Lower leg skin (tissue), 4 donors: Measurements from ENCODE around the gene ZNF22. TPM values are rescaled to one million over a fixed set of nuclear protein-coding genes. Genes with fewer than 3 reads are reported as not detected.
A peak's percentile ranks its signal among the peaks of the same experiment; 100 is the strongest.

Source experiments
- DNase-seq, 2 donors: peaks; one replicate each; pipeline ENCODE4 v3.0.0-alpha.2; 2019; ENCODE audit warnings: low spot score in 2 of 2
- H3K4me3 ChIP-seq: fragments of 200-600 bp; sonication (generic); 2 replicates; pipeline ENCODE4 v1.5.1; 2017; ENCODE audit warnings: mild to moderate bottlenecking, low read depth; ENCODE audit not compliant: poor library complexity, severe bottlenecking
- POLR2A ChIP-seq, 2 donors: fragments of 450-650 bp; IDR thresholded peaks; one replicate each; pipeline ENCODE4 v1.6.1; 2016 to 2017; ENCODE audit warnings: antibody characterized with exemption in 2 of 2, mild to moderate bottlenecking in 1 of 2, moderate library complexity in 1 of 2
- WGBS, 2 donors: methylation state at CpG; one replicate each; pipeline ENCODE4 v1.1.5; 2018; 5-methylcytosine and 5-hydroxymethylcytosine counted together
- intact Hi-C: fragments of 100-400 bp; cut with DNase I; formaldehyde crosslinking; loops from one replicate; pipeline ENCODE4 v1.15.0; 2023; ENCODE audit warnings: low total_unique reads
- total RNA-seq, 4 donors: library from RNA; depleted of rRNA; stranded (reverse); fragments of >200 nt; gene quantifications; one replicate each; pipeline ENCODE4 v1.1.0, GENCODE V29; 2016
- TF ChIP-seq, protein P1 (sequence below), 3 donors: fragments of 450-650 bp; IDR thresholded peaks; one replicate each; pipeline ENCODE4 v1.5.1; 2016; ENCODE audit warnings: antibody characterized with exemption in 3 of 3, mild to moderate bottlenecking in 3 of 3, moderate library complexity in 2 of 3

The ZNF22 gene
- total RNA-seq, 4 donors from 2014 or later: 6.7 to 14.1 (median 9.4) TPM

DNA sequence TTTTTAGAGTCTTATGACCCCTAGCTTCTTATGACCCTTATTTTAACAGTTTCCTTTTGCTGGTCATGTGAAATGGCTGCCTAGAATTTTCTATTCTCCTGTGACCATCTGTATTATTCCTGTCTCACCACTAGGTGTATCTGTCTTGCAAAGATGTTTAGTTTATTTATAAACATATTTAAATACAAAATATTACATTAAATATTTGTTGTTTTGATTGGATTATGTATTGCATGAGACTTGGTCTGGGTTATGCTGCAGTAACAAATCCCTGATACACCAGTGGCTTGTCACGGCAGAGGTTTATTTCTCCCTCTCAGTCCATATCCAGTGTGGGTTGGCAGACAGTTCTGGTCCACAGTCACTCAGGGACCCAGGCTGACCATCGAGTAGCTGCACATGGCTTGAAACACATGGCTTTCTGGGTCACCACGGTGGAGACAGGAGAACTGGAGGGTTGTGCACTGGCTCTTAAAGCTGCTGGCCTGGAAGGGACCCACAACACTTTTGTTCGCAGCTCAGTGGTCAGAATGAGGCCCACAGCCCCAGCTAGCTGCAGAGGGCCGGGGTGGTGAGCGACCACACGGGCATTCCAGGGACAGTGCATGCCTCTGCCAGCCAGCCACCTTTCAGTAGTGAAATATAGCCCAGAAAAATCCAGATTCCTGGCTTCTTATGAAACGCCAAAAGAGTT, 33.8 kb upstream of the ZNF22 start:
- no peak overlapping the region for H3K4me3 ChIP-seq
- DNase-seq: peak in 1 of 2 donors; percentile 78
- intact Hi-C loops: no loop called here
- 84 to 93% methylated on average over 8 of the region's 8 CpGs for WGBS, 2 donors
- TF ChIP-seq POLR2A (IDR thresholded peaks at IDR 0.05): no peak
- TF ChIP-seq, protein P1, sequence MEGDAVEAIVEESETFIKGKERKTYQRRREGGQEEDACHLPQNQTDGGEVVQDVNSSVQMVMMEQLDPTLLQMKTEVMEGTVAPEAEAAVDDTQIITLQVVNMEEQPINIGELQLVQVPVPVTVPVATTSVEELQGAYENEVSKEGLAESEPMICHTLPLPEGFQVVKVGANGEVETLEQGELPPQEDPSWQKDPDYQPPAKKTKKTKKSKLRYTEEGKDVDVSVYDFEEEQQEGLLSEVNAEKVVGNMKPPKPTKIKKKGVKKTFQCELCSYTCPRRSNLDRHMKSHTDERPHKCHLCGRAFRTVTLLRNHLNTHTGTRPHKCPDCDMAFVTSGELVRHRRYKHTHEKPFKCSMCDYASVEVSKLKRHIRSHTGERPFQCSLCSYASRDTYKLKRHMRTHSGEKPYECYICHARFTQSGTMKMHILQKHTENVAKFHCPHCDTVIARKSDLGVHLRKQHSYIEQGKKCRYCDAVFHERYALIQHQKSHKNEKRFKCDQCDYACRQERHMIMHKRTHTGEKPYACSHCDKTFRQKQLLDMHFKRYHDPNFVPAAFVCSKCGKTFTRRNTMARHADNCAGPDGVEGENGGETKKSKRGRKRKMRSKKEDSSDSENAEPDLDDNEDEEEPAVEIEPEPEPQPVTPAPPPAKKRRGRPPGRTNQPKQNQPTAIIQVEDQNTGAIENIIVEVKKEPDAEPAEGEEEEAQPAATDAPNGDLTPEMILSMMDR (IDR thresholded peaks at IDR 0.05): no peak

DNA sequence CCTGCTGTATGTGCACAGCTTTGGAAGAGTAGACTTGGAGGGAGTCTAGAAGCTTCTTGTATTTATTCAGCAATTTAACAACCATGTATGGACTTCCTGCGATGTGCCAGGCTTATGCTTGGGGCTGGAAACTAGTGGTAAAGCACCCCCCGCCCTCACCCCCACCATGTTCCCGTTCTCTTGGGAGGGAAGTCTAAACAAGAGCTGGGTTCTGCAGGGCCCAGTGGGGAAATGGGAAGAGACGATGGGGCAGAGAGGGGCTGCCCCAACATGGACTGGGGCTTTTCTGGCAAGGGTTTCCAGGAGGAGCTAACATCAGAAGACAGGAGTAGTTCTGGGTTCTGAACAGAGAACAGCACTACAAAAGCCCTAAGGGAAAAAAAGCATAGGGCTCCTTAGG, 33.1 kb upstream of the ZNF22 start:
- 78 to 80% methylated on average over 4 of the region's 4 CpGs for WGBS, 2 donors
- intact Hi-C loops: no loop called here
- no peak overlapping the region for H3K4me3 ChIP-seq
- TF ChIP-seq POLR2A (IDR thresholded peaks at IDR 0.05): no peak
- TF ChIP-seq, protein P1 (IDR thresholded peaks at IDR 0.05): no peak
- DNase-seq: peak in 1 of 2 donors; percentile 84

DNA sequence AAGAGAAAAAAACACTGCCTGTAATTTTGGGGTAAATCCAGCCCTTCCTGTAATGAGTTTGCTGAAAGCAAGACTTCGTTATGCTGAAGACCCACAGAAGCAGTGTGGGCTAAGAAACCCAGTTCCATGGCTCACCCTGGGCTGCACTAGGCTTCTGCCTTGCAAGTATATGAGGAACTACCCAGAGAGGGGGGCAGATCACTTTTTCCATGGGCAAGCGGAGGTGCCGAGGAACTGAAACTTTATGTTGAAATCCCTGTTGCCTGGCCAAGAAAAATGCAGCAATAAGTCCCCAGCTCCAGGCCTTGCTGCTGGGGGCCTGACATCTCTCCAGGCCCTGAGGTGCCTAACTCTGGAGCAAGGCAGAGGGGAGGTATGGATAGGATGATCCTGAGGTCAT, 32.6 kb upstream of the ZNF22 start:
- 45 to 48% methylated on average over 3 of the region's 3 CpGs for WGBS, 2 donors
- TF ChIP-seq, protein P1 (IDR thresholded peaks at IDR 0.05): no peak
- TF ChIP-seq POLR2A (IDR thresholded peaks at IDR 0.05): no peak
- intact Hi-C loops: no loop called here
- DNase-seq: peak in 1 of 2 donors; percentile 91
- no peak overlapping the region for H3K4me3 ChIP-seq

DNA sequence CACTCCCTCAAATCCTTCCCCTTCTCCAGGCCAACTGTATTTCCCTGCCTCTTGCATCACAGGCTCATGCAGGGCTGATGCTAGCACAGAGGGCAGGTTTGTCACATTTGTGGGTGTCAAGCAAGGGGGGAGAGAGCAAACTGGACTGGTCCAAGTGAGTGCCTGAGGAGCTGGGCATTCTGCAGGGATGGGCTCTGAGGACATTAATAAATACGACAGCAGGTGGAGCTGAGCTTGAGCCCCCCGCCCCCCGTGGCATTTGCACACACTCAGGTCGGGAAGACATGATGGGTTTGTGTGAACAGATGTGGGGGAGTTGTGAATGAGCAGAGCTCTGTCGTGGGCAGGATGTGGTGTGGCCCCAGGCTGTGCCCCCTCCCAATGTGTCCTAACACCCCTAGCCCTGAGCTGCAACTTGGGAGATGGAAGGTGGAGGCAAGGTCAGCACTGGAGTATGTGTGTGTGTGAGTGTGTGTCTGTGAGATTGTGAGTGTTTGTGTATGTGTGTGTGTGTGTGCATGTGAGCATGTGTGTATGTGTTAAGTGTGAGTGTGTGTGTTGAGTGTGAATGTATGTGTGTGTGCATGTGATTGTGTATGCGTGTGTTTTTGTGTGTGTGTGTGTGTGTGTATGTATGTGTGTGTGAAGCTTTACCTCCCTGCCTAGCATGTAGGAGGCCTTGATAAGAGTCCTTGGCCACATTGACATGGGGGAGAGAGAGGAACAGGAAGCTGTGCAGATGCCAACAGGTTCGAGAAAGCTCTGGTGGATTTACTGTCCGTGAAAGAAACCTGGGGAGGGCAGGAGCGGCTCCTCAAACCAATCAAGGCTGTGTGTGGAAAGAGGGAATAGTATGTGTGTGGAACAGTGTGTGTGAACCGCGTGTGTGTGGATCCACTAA, 32.0 kb upstream of the ZNF22 start:
- peak in 1 of 2 donors; percentile 76 for DNase-seq
- TF ChIP-seq, protein P1 (IDR thresholded peaks at IDR 0.05): no peak
- TF ChIP-seq POLR2A (IDR thresholded peaks at IDR 0.05): no peak
- 82 to 83% methylated on average over 11 of the region's 11 CpGs for WGBS, 2 donors
- no peak overlapping the region for H3K4me3 ChIP-seq
- intact Hi-C loops: no loop called here

DNA sequence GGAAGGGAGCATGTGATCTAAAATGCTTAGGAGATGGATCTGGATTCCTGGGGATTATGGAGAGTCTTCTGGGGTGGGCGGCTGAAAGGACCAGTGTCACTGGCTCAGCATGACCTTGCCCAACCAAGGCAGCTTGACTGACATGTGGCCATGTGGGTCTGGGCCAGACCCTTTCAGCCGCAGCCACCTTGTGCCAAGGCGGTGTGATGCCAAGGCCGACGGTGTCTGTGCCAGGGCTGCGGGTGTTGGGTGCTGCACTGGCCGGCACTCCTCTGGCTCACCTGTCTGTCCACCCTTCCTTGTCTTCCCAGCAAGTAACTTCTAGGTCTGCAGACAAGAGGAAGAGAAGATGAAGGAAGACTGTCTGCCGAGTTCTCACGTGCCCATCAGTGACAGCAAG, 30.9 kb upstream of the ZNF22 start:
- TF ChIP-seq POLR2A (IDR thresholded peaks at IDR 0.05): no peak
- TF ChIP-seq, protein P1 (IDR thresholded peaks at IDR 0.05): no peak
- 92 to 96% methylated on average over 9 of the region's 9 CpGs for WGBS, 2 donors
- intact Hi-C loops: no loop called here

More for the DNA sequence above, 30.9 kb upstream of the ZNF22 start:
- DNase-seq: peak in 1 of 2 donors; percentile 82
- no peak overlapping the region for H3K4me3 ChIP-seq
